ENCODE results near the gene DSC1. TPM values are rescaled to one million over a fixed set of nuclear protein-coding genes. Genes with fewer than 3 reads are reported as not detected.

Gene DSC1
- total and polyA plus RNA-seq, 2 of the 13 experiments (the other 11 are each of a cell fraction or from before 2014, with no cell fraction given), result not detected

DNA sequence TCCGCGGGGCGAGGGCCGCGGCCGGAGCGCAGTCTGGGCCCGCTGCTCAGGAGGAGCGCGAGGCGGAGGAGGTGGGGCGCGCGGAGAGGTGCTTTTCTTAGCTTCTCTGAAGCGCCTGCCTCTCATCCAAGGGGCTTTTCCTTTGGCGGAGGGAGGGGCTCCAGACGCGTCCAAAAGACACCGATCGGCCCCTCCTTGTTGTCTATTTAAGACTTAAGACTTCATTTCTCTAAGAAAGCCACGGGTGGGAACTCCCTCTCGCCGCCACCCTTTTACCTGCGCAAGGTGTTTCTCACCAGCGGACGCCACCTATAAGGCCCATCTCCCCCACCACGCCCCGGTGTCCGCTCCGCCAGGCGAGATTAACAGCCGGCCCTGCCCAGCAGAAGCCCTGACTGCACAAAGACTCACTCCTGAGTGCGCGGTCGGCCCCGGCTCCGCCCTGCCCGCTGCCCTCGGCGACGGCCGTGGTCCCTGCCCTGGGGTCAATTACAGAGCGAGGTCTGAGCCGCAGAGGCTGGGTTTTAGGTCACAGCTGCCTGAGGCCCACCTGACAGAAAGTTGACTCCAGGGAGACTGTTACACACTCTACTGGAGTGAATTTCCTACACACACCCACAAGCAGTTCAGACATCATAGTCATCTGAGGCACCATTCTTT lies 60.5 kb downstream of the DSC1 start, which contains the start of gene DSC2 (continued):
- TF ChIP-seq, protein P1, sequence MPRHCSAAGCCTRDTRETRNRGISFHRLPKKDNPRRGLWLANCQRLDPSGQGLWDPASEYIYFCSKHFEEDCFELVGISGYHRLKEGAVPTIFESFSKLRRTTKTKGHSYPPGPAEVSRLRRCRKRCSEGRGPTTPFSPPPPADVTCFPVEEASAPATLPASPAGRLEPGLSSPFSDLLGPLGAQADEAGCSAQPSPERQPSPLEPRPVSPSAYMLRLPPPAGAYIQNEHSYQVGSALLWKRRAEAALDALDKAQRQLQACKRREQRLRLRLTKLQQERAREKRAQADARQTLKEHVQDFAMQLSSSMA (CRISPR knock-in tag; IDR thresholded peaks at IDR 0.05), result peak; percentile 69; the same call in 1 of the 2 replicates
- TF ChIP-seq, protein P2, sequence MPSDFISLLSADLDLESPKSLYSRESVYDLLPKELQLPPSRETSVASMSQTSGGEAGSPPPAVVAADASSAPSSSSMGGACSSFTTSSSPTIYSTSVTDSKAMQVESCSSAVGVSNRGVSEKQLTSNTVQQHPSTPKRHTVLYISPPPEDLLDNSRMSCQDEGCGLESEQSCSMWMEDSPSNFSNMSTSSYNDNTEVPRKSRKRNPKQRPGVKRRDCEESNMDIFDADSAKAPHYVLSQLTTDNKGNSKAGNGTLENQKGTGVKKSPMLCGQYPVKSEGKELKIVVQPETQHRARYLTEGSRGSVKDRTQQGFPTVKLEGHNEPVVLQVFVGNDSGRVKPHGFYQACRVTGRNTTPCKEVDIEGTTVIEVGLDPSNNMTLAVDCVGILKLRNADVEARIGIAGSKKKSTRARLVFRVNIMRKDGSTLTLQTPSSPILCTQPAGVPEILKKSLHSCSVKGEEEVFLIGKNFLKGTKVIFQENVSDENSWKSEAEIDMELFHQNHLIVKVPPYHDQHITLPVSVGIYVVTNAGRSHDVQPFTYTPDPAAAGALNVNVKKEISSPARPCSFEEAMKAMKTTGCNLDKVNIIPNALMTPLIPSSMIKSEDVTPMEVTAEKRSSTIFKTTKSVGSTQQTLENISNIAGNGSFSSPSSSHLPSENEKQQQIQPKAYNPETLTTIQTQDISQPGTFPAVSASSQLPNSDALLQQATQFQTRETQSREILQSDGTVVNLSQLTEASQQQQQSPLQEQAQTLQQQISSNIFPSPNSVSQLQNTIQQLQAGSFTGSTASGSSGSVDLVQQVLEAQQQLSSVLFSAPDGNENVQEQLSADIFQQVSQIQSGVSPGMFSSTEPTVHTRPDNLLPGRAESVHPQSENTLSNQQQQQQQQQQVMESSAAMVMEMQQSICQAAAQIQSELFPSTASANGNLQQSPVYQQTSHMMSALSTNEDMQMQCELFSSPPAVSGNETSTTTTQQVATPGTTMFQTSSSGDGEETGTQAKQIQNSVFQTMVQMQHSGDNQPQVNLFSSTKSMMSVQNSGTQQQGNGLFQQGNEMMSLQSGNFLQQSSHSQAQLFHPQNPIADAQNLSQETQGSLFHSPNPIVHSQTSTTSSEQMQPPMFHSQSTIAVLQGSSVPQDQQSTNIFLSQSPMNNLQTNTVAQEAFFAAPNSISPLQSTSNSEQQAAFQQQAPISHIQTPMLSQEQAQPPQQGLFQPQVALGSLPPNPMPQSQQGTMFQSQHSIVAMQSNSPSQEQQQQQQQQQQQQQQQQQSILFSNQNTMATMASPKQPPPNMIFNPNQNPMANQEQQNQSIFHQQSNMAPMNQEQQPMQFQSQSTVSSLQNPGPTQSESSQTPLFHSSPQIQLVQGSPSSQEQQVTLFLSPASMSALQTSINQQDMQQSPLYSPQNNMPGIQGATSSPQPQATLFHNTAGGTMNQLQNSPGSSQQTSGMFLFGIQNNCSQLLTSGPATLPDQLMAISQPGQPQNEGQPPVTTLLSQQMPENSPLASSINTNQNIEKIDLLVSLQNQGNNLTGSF (CRISPR knock-in tag; IDR thresholded peaks at IDR 0.05), result no peak
- TF ChIP-seq, protein P3, sequence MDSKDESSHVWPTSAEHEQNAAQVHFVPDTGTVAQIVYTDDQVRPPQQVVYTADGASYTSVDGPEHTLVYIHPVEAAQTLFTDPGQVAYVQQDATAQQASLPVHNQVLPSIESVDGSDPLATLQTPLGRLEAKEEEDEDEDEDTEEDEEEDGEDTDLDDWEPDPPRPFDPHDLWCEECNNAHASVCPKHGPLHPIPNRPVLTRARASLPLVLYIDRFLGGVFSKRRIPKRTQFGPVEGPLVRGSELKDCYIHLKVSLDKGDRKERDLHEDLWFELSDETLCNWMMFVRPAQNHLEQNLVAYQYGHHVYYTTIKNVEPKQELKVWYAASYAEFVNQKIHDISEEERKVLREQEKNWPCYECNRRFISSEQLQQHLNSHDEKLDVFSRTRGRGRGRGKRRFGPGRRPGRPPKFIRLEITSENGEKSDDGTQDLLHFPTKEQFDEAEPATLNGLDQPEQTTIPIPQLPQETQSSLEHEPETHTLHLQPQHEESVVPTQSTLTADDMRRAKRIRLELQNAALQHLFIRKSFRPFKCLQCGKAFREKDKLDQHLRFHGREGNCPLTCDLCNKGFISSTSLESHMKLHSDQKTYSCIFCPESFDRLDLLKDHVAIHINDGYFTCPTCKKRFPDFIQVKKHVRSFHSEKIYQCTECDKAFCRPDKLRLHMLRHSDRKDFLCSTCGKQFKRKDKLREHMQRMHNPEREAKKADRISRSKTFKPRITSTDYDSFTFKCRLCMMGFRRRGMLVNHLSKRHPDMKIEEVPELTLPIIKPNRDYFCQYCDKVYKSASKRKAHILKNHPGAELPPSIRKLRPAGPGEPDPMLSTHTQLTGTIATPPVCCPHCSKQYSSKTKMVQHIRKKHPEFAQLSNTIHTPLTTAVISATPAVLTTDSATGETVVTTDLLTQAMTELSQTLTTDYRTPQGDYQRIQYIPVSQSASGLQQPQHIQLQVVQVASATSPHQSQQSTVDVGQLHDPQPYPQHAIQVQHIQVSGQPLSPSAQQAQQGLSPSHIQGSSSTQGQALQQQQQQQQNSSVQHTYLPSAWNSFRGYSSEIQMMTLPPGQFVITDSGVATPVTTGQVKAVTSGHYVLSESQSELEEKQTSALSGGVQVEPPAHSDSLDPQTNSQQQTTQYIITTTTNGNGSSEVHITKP (CRISPR knock-in tag; IDR thresholded peaks at IDR 0.05; ENCODE audit: low read depth), result no peak
- TF ChIP-seq ATAD3A (CRISPR knock-in tag; IDR thresholded peaks at IDR 0.05) (no peak), RXRA (CRISPR knock-in tag; IDR thresholded peaks at IDR 0.05) (peak; percentile 81), ZIK1 (CRISPR knock-in tag; IDR thresholded peaks at IDR 0.05; ENCODE audit: borderline replicate concordance, low read depth) (no peak), PRPF4 (IDR thresholded peaks at IDR 0.05; ENCODE audit: low read depth, low read length, poor library complexity, severe bottlenecking) (no peak), ZNF569 (CRISPR knock-in tag; IDR thresholded peaks at IDR 0.05; ENCODE audit: borderline replicate concordance) (no peak)
- TF ChIP-seq, protein P4, sequence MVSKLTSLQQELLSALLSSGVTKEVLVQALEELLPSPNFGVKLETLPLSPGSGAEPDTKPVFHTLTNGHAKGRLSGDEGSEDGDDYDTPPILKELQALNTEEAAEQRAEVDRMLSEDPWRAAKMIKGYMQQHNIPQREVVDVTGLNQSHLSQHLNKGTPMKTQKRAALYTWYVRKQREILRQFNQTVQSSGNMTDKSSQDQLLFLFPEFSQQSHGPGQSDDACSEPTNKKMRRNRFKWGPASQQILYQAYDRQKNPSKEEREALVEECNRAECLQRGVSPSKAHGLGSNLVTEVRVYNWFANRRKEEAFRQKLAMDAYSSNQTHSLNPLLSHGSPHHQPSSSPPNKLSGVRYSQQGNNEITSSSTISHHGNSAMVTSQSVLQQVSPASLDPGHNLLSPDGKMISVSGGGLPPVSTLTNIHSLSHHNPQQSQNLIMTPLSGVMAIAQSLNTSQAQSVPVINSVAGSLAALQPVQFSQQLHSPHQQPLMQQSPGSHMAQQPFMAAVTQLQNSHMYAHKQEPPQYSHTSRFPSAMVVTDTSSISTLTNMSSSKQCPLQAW (CRISPR knock-in tag; IDR thresholded peaks at IDR 0.05), result peak; percentile 80
- TF ChIP-seq, protein P5, sequence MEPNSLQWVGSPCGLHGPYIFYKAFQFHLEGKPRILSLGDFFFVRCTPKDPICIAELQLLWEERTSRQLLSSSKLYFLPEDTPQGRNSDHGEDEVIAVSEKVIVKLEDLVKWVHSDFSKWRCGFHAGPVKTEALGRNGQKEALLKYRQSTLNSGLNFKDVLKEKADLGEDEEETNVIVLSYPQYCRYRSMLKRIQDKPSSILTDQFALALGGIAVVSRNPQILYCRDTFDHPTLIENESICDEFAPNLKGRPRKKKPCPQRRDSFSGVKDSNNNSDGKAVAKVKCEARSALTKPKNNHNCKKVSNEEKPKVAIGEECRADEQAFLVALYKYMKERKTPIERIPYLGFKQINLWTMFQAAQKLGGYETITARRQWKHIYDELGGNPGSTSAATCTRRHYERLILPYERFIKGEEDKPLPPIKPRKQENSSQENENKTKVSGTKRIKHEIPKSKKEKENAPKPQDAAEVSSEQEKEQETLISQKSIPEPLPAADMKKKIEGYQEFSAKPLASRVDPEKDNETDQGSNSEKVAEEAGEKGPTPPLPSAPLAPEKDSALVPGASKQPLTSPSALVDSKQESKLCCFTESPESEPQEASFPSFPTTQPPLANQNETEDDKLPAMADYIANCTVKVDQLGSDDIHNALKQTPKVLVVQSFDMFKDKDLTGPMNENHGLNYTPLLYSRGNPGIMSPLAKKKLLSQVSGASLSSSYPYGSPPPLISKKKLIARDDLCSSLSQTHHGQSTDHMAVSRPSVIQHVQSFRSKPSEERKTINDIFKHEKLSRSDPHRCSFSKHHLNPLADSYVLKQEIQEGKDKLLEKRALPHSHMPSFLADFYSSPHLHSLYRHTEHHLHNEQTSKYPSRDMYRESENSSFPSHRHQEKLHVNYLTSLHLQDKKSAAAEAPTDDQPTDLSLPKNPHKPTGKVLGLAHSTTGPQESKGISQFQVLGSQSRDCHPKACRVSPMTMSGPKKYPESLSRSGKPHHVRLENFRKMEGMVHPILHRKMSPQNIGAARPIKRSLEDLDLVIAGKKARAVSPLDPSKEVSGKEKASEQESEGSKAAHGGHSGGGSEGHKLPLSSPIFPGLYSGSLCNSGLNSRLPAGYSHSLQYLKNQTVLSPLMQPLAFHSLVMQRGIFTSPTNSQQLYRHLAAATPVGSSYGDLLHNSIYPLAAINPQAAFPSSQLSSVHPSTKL (CRISPR knock-in tag; IDR thresholded peaks at IDR 0.05), result peak; percentile 77

All from HepG2 (cell line).